Calu3 (cell line): ENCODE data around the gene RABGAP1L. TPM values are rescaled to one million over a fixed set of nuclear protein-coding genes. Genes with fewer than 3 reads are reported as not detected.

Experiments used
- BruUV-seq: library from RNA; stranded (reverse); fragments of 400-500 nt; replicated peaks from 2 replicates; lab custom pipeline; 2021; lab: Mats Ljungman, UMichigan
- CTCF ChIA-PET: fragments of 300-600 bp; sonication (Branson Sonifier 250); formaldehyde crosslinking; loops from one replicate; lab custom pipeline; 2022; ENCODE audit warnings: antibody characterized with exemption; lab: Charles Lee
- DNase-seq: peaks from one replicate; pipeline ENCODE4 v3.0.0; 2022
- H3K27ac Mint-ChIP-seq: one replicate; pipeline ENCODE4 v1.8.0; 2022; ENCODE audit warnings: mixed read lengths; ENCODE audit not compliant: unreplicated experiment
- H3K27me3 Mint-ChIP-seq: one replicate; pipeline ENCODE4 v1.8.0; 2022; ENCODE audit warnings: mixed read lengths; ENCODE audit not compliant: unreplicated experiment
- H3K36me3 Mint-ChIP-seq: one replicate; pipeline ENCODE4 v1.8.0; 2022; ENCODE audit warnings: mild to moderate bottlenecking, moderate library complexity, mixed read lengths; ENCODE audit not compliant: insufficient read depth, unreplicated experiment
- H3K4me1 Mint-ChIP-seq: one replicate; pipeline ENCODE4 v1.8.0; 2022; ENCODE audit warnings: mild to moderate bottlenecking, low read depth, mixed read lengths; ENCODE audit not compliant: unreplicated experiment
- H3K4me3 Mint-ChIP-seq: one replicate; pipeline ENCODE4 v1.8.0; 2022; ENCODE audit warnings: mild to moderate bottlenecking, low read depth, moderate library complexity, mixed read lengths; ENCODE audit not compliant: unreplicated experiment
- H3K9me3 Mint-ChIP-seq: one replicate; pipeline ENCODE4 v1.8.0; 2022; ENCODE audit warnings: low read depth, mixed read lengths; ENCODE audit not compliant: unreplicated experiment
- intact Hi-C: fragments of 100-400 bp; cut with micrococcal nuclease; formaldehyde crosslinking; loops from one replicate; pipeline ENCODE4 v1.10.0; 2022; ENCODE audit not compliant: unreplicated experiment
- total RNA-seq: library from RNA; stranded (reverse); gene quantifications from 2 replicates; pipeline ENCODE4 v1.2.3, GENCODE V29; 2022
- TF ChIP-seq, protein P1 (sequence below): fragments of 200-600 bp; IDR thresholded peaks from one replicate; pipeline ENCODE4 v1.8.0; 2022; ENCODE audit warnings: antibody characterized with exemption; ENCODE audit not compliant: unreplicated experiment

RABGAP1L gene
- total RNA-seq, 1 experiment from 2014 or later: 135 TPM

DNA sequence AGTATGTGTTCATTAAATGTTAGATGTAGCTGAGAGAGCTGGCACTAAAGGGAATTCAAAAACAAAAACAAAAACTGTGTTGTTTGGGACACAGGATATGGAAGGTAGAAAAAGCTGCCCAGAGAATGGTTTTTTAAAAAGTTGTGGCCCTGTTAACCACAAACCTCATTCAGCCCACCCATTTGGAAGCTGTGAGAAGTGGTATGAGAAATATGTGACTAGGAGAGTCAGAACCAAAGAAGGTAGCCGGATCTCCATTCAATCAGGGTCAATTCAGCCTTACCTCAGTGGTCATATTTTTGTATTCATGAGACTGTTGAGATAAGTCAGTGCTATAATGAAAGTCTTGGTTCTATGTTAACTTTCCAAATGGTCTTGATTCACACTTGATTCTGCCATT is 810.7 kb downstream of the RABGAP1L start:
- CTCF ChIA-PET: interaction anchor here (0.8 kb wide), 1 partner anchor 29 kb away, joined by 3 read pairs; no protein-coding TSS in a partner anchor

DNA sequence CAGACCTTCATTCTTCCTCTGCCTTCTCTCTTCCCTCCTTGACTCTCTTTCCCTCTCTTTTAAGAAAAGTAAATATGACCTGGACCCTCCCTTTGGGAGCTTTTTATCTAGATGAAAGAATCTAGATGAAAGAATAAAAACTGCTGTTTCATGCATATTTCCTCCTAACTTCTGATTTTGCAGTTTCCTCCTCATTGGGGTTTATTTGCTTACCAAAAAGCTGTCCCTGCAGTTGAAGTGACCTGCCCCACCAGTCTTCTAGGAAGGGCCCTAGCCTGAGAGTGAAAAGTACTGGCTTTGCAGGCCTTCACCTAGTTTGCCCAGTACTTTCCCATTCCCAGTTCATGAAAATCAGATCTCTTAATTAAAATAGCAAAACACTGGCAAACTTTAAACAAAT is 812.1 kb downstream of the RABGAP1L start:
- no peak for DNase-seq
- Mint-ChIP-seq H3K27me3 (no peaks in the 10 kb centered on the region), H3K36me3 (peaks cover 63% of the 10 kb centered on the region), H3K4me3 (no peak overlapping the region), H3K27ac (peak overlapping the region; percentile 14), H3K9me3 (no peaks in the 10 kb centered on the region), H3K4me1 (peaks cover 71% of the 10 kb centered on the region)
- BruUV-seq: no TSS peak
- intact Hi-C loops: no loop called here
- CTCF ChIA-PET: no interaction called here
- TF ChIP-seq, protein P1, sequence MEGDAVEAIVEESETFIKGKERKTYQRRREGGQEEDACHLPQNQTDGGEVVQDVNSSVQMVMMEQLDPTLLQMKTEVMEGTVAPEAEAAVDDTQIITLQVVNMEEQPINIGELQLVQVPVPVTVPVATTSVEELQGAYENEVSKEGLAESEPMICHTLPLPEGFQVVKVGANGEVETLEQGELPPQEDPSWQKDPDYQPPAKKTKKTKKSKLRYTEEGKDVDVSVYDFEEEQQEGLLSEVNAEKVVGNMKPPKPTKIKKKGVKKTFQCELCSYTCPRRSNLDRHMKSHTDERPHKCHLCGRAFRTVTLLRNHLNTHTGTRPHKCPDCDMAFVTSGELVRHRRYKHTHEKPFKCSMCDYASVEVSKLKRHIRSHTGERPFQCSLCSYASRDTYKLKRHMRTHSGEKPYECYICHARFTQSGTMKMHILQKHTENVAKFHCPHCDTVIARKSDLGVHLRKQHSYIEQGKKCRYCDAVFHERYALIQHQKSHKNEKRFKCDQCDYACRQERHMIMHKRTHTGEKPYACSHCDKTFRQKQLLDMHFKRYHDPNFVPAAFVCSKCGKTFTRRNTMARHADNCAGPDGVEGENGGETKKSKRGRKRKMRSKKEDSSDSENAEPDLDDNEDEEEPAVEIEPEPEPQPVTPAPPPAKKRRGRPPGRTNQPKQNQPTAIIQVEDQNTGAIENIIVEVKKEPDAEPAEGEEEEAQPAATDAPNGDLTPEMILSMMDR: no peak

More for the DNA sequence above, 810.7 kb downstream of the RABGAP1L start:
- Mint-ChIP-seq H3K4me3 (no peak overlapping the region), H3K27ac (peak overlapping the region; percentile 81), H3K9me3 (no peaks in the 10 kb centered on the region), H3K36me3 (peaks cover 53% of the 10 kb centered on the region), H3K4me1 (peaks cover 71% of the 10 kb centered on the region), H3K27me3 (no peaks in the 10 kb centered on the region)
- no TSS peak for BruUV-seq
- no peak for DNase-seq
- intact Hi-C loops: loop anchor here (2.0 to 5.0 kb wide), 2 partner anchors 29 to 78 kb away; partner anchors contain the start of gene CACYBP
- TF ChIP-seq, protein P1: no peak

DNA sequence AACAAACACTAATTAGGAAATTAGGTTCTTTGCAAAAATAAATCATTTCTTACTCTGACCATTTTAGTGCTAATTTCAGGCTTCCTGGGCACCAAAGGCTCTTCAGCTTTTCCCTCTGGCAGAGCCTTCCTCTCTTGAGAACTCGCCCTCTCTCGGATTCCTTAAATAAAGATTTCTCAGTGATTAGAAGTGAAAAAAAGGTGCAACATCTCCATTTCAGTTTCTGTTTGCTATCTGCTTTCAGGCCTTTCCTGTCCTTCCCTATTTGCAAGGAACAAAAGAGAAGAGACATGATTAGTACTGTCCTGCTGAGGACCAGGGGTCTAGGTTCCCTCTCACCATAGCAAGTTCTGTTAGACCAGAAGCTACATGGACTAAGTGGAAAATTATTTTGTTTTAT is 812.6 kb downstream of the RABGAP1L start:
- no peak for DNase-seq
- TF ChIP-seq, protein P1: no peak
- no peak overlapping the region for H3K4me3 Mint-ChIP-seq
- CTCF ChIA-PET: interaction anchor here (0.7 kb wide), 1 partner anchor 152 kb away, joined by 4 read pairs; no protein-coding TSS in a partner anchor
- H3K4me1 Mint-ChIP-seq: peaks cover 72% of the 10 kb centered on the region
- H3K36me3 Mint-ChIP-seq: peaks cover 63% of the 10 kb centered on the region
- peak overlapping the region; percentile 14 for H3K27ac Mint-ChIP-seq
- intact Hi-C loops: no loop called here
- H3K9me3 Mint-ChIP-seq: no peaks in the 10 kb centered on the region
- BruUV-seq: no TSS peak
- no peaks in the 10 kb centered on the region for H3K27me3 Mint-ChIP-seq

DNA sequence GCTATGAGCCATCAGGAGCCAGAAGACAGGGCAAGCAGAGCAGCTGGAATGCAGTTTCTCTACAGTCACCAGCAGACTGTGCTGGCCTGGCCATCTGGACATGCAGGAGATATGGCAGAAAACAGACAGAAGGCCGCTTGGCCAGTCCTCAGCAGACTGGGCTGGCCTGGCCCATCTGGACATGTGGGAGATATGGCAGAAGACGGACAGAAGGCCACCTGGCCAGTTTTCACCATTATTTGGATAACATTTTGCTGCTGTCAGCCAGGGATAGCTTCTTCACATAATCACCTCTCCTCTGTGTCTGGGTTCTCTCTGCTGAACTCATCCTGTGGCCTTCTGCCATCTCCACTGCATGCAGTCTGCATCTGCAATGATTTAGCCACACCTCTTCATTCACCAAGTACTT is 815.4 kb downstream of the RABGAP1L start:
- TF ChIP-seq, protein P1: no peak
- peaks cover 48% of the 10 kb centered on the region for H3K36me3 Mint-ChIP-seq

More for the DNA sequence above, 815.4 kb downstream of the RABGAP1L start:
- Mint-ChIP-seq H3K9me3 (no peaks in the 10 kb centered on the region), H3K4me3 (no peak overlapping the region), H3K4me1 (peaks cover 52% of the 10 kb centered on the region), H3K27ac (peak overlapping the region; percentile 36), H3K27me3 (no peaks in the 10 kb centered on the region)
- BruUV-seq: no TSS peak
- intact Hi-C loops: no loop called here
- no peak for DNase-seq
- CTCF ChIA-PET: interaction anchor here (0.9 kb wide), 1 partner anchor 35 kb away, joined by 3 read pairs; no protein-coding TSS in a partner anchor
